ENCODE measurements around the gene GPATCH1.

The GPATCH1 gene

GRCh38 chr19:33090179-33090578 is 9.2 kb downstream of the GPATCH1 start:
- TF ChIP-seq EZH2phosphoT487 (conservative IDR thresholded peaks at IDR 0.05; ENCODE audit: low read length) (no peak), CTCF (IDR thresholded peaks at IDR 0.05; ENCODE audit: insufficient read depth, low read length, poor library complexity, severe bottlenecking) (no peak)
- Histone ChIP-seq H3K4me2 (ENCODE audit: low read depth, low read length, poor library complexity, severe bottlenecking) (no peak overlapping the region), H3K4me3 (ENCODE audit: insufficient read depth, low read length, poor library complexity, severe bottlenecking) (no peak overlapping the region), H3K9me3 (ENCODE audit: insufficient read depth, low read length) (no peaks in the 10 kb centered on the region), H3K27ac (ENCODE audit: low read depth, low read length) (no peak overlapping the region), H3K36me3 (ENCODE audit: low read length) (peaks cover 10% of the 10 kb centered on the region; the same call in 1 of the 2 replicates), H3K9ac (ENCODE audit: low read length) (no peak overlapping the region), H3F3A (ENCODE audit: insufficient read depth) (no peaks in the 10 kb centered on the region), H4K20me1 (ENCODE audit: low read depth, low read length) (no peaks in the 10 kb centered on the region), H3K79me2 (ENCODE audit: insufficient read depth, low read length) (no peaks in the 10 kb centered on the region), H3K9me2 (replicated peaks; ENCODE audit: insufficient read depth, low read length) (no peaks in the 10 kb centered on the region), H3K27me3 (ENCODE audit: low read length) (no peaks in the 10 kb centered on the region), H2AFZ (ENCODE audit: low read depth, low read length, severe bottlenecking) (no peak overlapping the region)

GRCh38 chr19:33093420-33094210 is 12.6 kb downstream of the GPATCH1 start:
- Histone ChIP-seq H3F3A (ENCODE audit: insufficient read depth) (no peaks in the 10 kb centered on the region), H3K9me3 (ENCODE audit: insufficient read depth, low read length) (no peaks in the 10 kb centered on the region), H3K9ac (ENCODE audit: low read length) (no peak overlapping the region), H3K9me2 (replicated peaks; ENCODE audit: insufficient read depth, low read length) (no peaks in the 10 kb centered on the region), H2AFZ (ENCODE audit: low read depth, low read length, severe bottlenecking) (no peak overlapping the region), H3K36me3 (ENCODE audit: low read length) (peaks cover 15% of the 10 kb centered on the region; the same call in 1 of the 2 replicates), H3K27ac (ENCODE audit: low read depth, low read length) (no peak overlapping the region), H3K27me3 (ENCODE audit: low read length) (no peaks in the 10 kb centered on the region), H3K79me2 (ENCODE audit: insufficient read depth, low read length) (no peaks in the 10 kb centered on the region), H3K4me3 (ENCODE audit: insufficient read depth, low read length, poor library complexity, severe bottlenecking) (no peak overlapping the region), H3K4me2 (ENCODE audit: low read depth, low read length, poor library complexity, severe bottlenecking) (no peak overlapping the region), H4K20me1 (ENCODE audit: low read depth, low read length) (no peaks in the 10 kb centered on the region)
- no peak for TF ChIP-seq CTCF (IDR thresholded peaks at IDR 0.05; ENCODE audit: insufficient read depth, low read length, poor library complexity, severe bottlenecking)

GRCh38 chr19:33094436-33095067 is 13.6 kb downstream of the GPATCH1 start:
- TF ChIP-seq EZH2phosphoT487 (conservative IDR thresholded peaks at IDR 0.05; ENCODE audit: low read length) (no peak), CTCF (IDR thresholded peaks at IDR 0.05; ENCODE audit: insufficient read depth, low read length, poor library complexity, severe bottlenecking) (no peak)
- H3K9ac ChIP-seq (ENCODE audit: low read length), result no peak overlapping the region
- peaks cover 12% of the 10 kb centered on the region; the same call in 1 of the 2 replicates for H3K36me3 ChIP-seq (ENCODE audit: low read length)
- H3K27me3 ChIP-seq (ENCODE audit: low read length), result no peaks in the 10 kb centered on the region
- no peak overlapping the region for H3K4me2 ChIP-seq (ENCODE audit: low read depth, low read length, poor library complexity, severe bottlenecking)
- H3K27ac ChIP-seq (ENCODE audit: low read depth, low read length), result no peak overlapping the region
- H2AFZ ChIP-seq (ENCODE audit: low read depth, low read length, severe bottlenecking), result no peak overlapping the region
- no peaks in the 10 kb centered on the region for H3K9me2 ChIP-seq (replicated peaks; ENCODE audit: insufficient read depth, low read length)
- H3F3A ChIP-seq (ENCODE audit: insufficient read depth), result no peaks in the 10 kb centered on the region
- H3K4me3 ChIP-seq (ENCODE audit: insufficient read depth, low read length, poor library complexity, severe bottlenecking), result no peak overlapping the region
- H4K20me1 ChIP-seq (ENCODE audit: low read depth, low read length), result no peaks in the 10 kb centered on the region
- no peaks in the 10 kb centered on the region for H3K9me3 ChIP-seq (ENCODE audit: insufficient read depth, low read length)
- no peaks in the 10 kb centered on the region for H3K79me2 ChIP-seq (ENCODE audit: insufficient read depth, low read length)
